SK-N-SH (cell line): ENCODE measurements around the gene ADGRE2. TPM values are rescaled to one million over a fixed set of nuclear protein-coding genes. Genes with fewer than 3 reads are reported as not detected.

ENCODE experiments used
- CTCF ChIA-PET: fragments of 300-600, 350-600 bp; formaldehyde crosslinking; extraction: SDS; loops from one replicate; lab custom pipeline; 2021; lab: Yijun Ruan, JAX
- POLR2A ChIA-PET: fragments of 350-600 bp; sonication (Branson Sonifier 250); formaldehyde crosslinking; extraction: SDS; loops from one replicate; lab custom pipeline; 2020; ENCODE audit warnings: antibody characterized with exemption, inconsistent platforms; lab: Yijun Ruan, JAX
- DNase-seq: peaks from one replicate; pipeline ENCODE4 v3.0.0; 2012
- H2AFZ ChIP-seq: fragments of 200-600 bp; sonication (generic); 2 replicates; pipeline ENCODE4 v1.8.1; 2016; ENCODE audit warnings: antibody characterized with exemption, mild to moderate bottlenecking, low read depth
- H3F3A ChIP-seq: fragments of 200-600 bp; sonication (generic); replicated peaks from 2 replicates; pipeline ENCODE3; 2016; ENCODE audit warnings: antibody characterized with exemption, mild to moderate bottlenecking; ENCODE audit not compliant: insufficient read depth
- H3K27ac ChIP-seq, 2 experiments: fragments of 200-500 bp in 1 of 2; fragments of 200-600 bp in 1 of 2; sonication (Bioruptor generic) in 1 of 2; sonication (generic), shearing (Covaris generic) in 1 of 2; 2 replicates each; pipeline versions ENCODE4 v1.5.1 to v1.6.1; 2014 to 2016; ENCODE audit warnings: low read depth in 2 of 2, inconsistent platforms in 1 of 2, low read length in 1 of 2, mild to moderate bottlenecking in 1 of 2, mixed read lengths in 1 of 2
- H3K27me3 ChIP-seq: fragments of 200-600 bp; sonication (generic), shearing (Covaris generic); 2 replicates; pipeline ENCODE4 v1.6.1; 2016; ENCODE audit warnings: mixed run types; ENCODE audit not compliant: insufficient read depth
- H3K36me3 ChIP-seq, 2 experiments: fragments of 200-500 bp in 1 of 2; fragments of 200-600 bp in 1 of 2; sonication (Bioruptor generic) in 1 of 2; sonication (generic) in 1 of 2; replicated peaks in 1 of 2; 2 replicates each; pipeline versions ENCODE3 to v1.5.1; 2014 to 2016; ENCODE audit warnings: low read length in 1 of 2, mild to moderate bottlenecking in 1 of 2; ENCODE audit not compliant: insufficient read depth in 2 of 2, control insufficient read depth in 1 of 2
- H3K4me1 ChIP-seq, 2 experiments: fragments of 200-500 bp in 1 of 2; fragments of 200-600 bp in 1 of 2; sonication (Bioruptor generic) in 1 of 2; sonication (generic), shearing (Covaris generic) in 1 of 2; 2 replicates each; pipeline versions ENCODE4 v1.5.1 to v1.6.1; 2014 to 2016; ENCODE audit warnings: low read depth in 1 of 2, low read length in 1 of 2, mixed run types in 1 of 2; ENCODE audit not compliant: insufficient read depth in 2 of 2, control insufficient read depth in 1 of 2
- H3K4me2 ChIP-seq: fragments of 200-600 bp; sonication (generic), shearing (Covaris generic); 2 replicates; pipeline ENCODE4 v1.6.1; 2017; ENCODE audit warnings: mixed run types
- H3K4me3 ChIP-seq, 2 experiments: fragments of 200-500 bp in 1 of 2; fragments of 200-600 bp in 1 of 2; sonication (Bioruptor generic) in 1 of 2; sonication (generic), shearing (Covaris generic) in 1 of 2; 2 replicates each; pipeline versions ENCODE4 v1.5.1 to v1.8.1; 2014 to 2016; ENCODE audit warnings: low read depth in 2 of 2, inconsistent platforms in 1 of 2, low read length in 1 of 2, mild to moderate bottlenecking in 1 of 2, mixed read lengths in 1 of 2, moderate library complexity in 1 of 2
- H3K79me2 ChIP-seq: fragments of 200-600 bp; sonication (generic); 2 replicates; pipeline ENCODE4 v1.8.1; 2017; ENCODE audit warnings: mild to moderate bottlenecking; ENCODE audit not compliant: insufficient read depth
- H3K9ac ChIP-seq: fragments of 200-600 bp; sonication (generic); 2 replicates; pipeline ENCODE4 v1.6.1; 2017; ENCODE audit warnings: mixed run types
- H3K9me2 ChIP-seq: fragments of 200-600 bp; sonication (generic); 2 replicates; pipeline ENCODE4 v1.6.1; 2017; ENCODE audit warnings: mixed run types
- H3K9me3 ChIP-seq: fragments of 200-600 bp; sonication (generic); 2 replicates; pipeline ENCODE4 v1.6.1; 2017; ENCODE audit warnings: mixed run types, mild to moderate bottlenecking, moderate library complexity
- H4K20me1 ChIP-seq: fragments of 200-600 bp; sonication (generic); 2 replicates; pipeline ENCODE4 v1.6.1; 2017; ENCODE audit warnings: mild to moderate bottlenecking, mixed run types; ENCODE audit not compliant: insufficient read depth
- FOXJ3 ChIP-seq: sonication (generic); formaldehyde crosslinking; IDR thresholded peaks from 2 replicates; pipeline ENCODE4 v1.5.1; 2020; ENCODE audit warnings: mild to moderate bottlenecking, missing genetic modification reagents
- FOXM1 ChIP-seq: IDR thresholded peaks from 2 replicates; pipeline ENCODE4 v1.4.0; 2012; ENCODE audit warnings: low read depth, mild to moderate bottlenecking
- GABPA ChIP-seq: IDR thresholded peaks from 2 replicates; pipeline ENCODE4 v1.4.0; 2012; ENCODE audit warnings: low read depth, mild to moderate bottlenecking
- MEF2A ChIP-seq: IDR thresholded peaks from 2 replicates; pipeline ENCODE4 v1.4.0; 2012; ENCODE audit warnings: low read depth, borderline replicate concordance
- MXI1 ChIP-seq: IDR thresholded peaks from 2 replicates; pipeline ENCODE4 v1.6.1; 2012; ENCODE audit warnings: mild to moderate bottlenecking, low read depth, low read length, improper control_type of control experiment
- NFIC ChIP-seq: IDR thresholded peaks from 2 replicates; pipeline ENCODE4 v1.4.0; 2012; ENCODE audit warnings: borderline replicate concordance
- NRF1 ChIP-seq: IDR thresholded peaks from 2 replicates; pipeline ENCODE4 v1.6.1; 2012; ENCODE audit warnings: low read depth, mild to moderate bottlenecking, low read length
- POLR2AphosphoS5 ChIP-seq: IDR thresholded peaks from 2 replicates; pipeline ENCODE4 v1.6.1; 2012; ENCODE audit warnings: low read depth, low read length
- RFX5 ChIP-seq: IDR thresholded peaks from 2 replicates; pipeline ENCODE4 v1.6.1; 2012; ENCODE audit warnings: mild to moderate bottlenecking, improper control_type of control experiment, low read length
- SIN3A ChIP-seq: IDR thresholded peaks from 2 replicates; pipeline ENCODE4 v1.6.1; 2012; ENCODE audit warnings: low read depth, mild to moderate bottlenecking, low read length, moderate library complexity, borderline replicate concordance
- TAF1 ChIP-seq: IDR thresholded peaks from 2 replicates; pipeline ENCODE4 v1.6.1; 2012; ENCODE audit warnings: low read depth, mild to moderate bottlenecking, low read length, moderate library complexity, borderline replicate concordance
- TCF12 ChIP-seq: IDR thresholded peaks from 2 replicates; pipeline ENCODE4 v1.4.0; 2012
- YY1 ChIP-seq: IDR thresholded peaks from 2 replicates; pipeline ENCODE4 v1.4.0; 2012; ENCODE audit warnings: low read depth, mild to moderate bottlenecking
- WGBS: methylation state at CpG from one replicate; pipeline ENCODE4 v1.1.6; 2017; ENCODE audit warnings: low lambda C conversion rate; 5-methylcytosine and 5-hydroxymethylcytosine counted together
- polyA plus RNA-seq, 3 experiments: library from polyadenylated mRNA; depleted of rRNA; stranded (reverse); fragments of >200 nt; gene quantifications; 2 replicates each; pipeline ENCODE4 v1.2.3, GENCODE V29; 2012
- TF ChIP-seq, protein P1 (sequence below): fragments of 150-350 bp; IDR thresholded peaks from 2 replicates; pipeline ENCODE4 v1.6.1; 2017; ENCODE audit warnings: antibody characterized with exemption, low read length, low read depth, borderline replicate concordance
- TF ChIP-seq, protein P2 (sequence below): IDR thresholded peaks from 2 replicates; pipeline ENCODE4; 2012

ADGRE2 gene
- polyA plus RNA-seq, 1 of the 3 experiments (the other 2 are of a cell fraction): 0.02 TPM

DNA sequence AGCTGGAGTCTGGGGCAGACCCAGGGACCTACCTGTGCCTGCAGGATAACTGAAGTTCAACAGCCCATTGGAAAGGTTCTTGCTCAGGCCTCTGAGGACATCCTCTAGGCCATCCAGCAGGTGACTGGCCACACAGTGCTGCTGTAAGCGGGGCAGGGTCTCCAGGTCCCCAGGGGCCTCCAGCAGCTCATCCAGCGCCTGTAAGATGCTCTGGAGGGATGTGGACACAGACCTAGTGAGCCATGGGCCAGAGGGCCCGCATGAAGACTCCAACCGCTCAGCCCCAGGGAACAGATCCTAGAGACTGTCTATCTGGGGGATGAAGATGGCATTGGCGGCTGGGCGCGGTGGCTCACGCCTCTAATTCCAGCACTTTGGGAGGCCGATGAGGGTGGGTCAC, 14.0 kb downstream of the ADGRE2 start:
- no peak overlapping the region for H3K27ac ChIP-seq
- H3K9ac ChIP-seq: no peak overlapping the region
- no peaks in the 10 kb centered on the region for H3K9me2 ChIP-seq
- no peak overlapping the region for H3K4me3 ChIP-seq
- H3K79me2 ChIP-seq: no peaks in the 10 kb centered on the region
- H3F3A ChIP-seq: no peaks in the 10 kb centered on the region
- WGBS: 12% methylated on average over 7 of the region's 9 CpGs
- POLR2A ChIA-PET: no interaction called here
- H3K36me3 ChIP-seq: no peaks in the 10 kb centered on the region
- peaks cover 40% of the 10 kb centered on the region; the same call in 1 of the 2 replicates for H3K27me3 ChIP-seq
- H4K20me1 ChIP-seq: no peaks in the 10 kb centered on the region
- H3K4me2 ChIP-seq: no peak overlapping the region
- no peaks in the 10 kb centered on the region for H3K9me3 ChIP-seq
- TF ChIP-seq POLR2AphosphoS5 (no peak), YY1 (no peak), GABPA (no peak), TCF12 (no peak), MEF2A (no peak), NRF1 (no peak), FOXJ3 (no peak), SIN3A (no peak), MXI1 (no peak), NFIC (no peak), RFX5 (no peak)
- TF ChIP-seq, protein P1, sequence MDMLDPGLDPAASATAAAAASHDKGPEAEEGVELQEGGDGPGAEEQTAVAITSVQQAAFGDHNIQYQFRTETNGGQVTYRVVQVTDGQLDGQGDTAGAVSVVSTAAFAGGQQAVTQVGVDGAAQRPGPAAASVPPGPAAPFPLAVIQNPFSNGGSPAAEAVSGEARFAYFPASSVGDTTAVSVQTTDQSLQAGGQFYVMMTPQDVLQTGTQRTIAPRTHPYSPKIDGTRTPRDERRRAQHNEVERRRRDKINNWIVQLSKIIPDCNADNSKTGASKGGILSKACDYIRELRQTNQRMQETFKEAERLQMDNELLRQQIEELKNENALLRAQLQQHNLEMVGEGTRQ: no peak
- TF ChIP-seq, protein P2, sequence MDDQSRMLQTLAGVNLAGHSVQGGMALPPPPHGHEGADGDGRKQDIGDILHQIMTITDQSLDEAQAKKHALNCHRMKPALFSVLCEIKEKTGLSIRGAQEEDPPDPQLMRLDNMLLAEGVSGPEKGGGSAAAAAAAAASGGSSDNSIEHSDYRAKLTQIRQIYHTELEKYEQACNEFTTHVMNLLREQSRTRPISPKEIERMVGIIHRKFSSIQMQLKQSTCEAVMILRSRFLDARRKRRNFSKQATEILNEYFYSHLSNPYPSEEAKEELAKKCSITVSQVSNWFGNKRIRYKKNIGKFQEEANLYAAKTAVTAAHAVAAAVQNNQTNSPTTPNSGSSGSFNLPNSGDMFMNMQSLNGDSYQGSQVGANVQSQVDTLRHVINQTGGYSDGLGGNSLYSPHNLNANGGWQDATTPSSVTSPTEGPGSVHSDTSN: no peak
- no peaks in the 10 kb centered on the region for H3K4me1 ChIP-seq
- CTCF ChIA-PET: no interaction called here
- DNase-seq: no peak
- no peak overlapping the region for H2AFZ ChIP-seq

DNA sequence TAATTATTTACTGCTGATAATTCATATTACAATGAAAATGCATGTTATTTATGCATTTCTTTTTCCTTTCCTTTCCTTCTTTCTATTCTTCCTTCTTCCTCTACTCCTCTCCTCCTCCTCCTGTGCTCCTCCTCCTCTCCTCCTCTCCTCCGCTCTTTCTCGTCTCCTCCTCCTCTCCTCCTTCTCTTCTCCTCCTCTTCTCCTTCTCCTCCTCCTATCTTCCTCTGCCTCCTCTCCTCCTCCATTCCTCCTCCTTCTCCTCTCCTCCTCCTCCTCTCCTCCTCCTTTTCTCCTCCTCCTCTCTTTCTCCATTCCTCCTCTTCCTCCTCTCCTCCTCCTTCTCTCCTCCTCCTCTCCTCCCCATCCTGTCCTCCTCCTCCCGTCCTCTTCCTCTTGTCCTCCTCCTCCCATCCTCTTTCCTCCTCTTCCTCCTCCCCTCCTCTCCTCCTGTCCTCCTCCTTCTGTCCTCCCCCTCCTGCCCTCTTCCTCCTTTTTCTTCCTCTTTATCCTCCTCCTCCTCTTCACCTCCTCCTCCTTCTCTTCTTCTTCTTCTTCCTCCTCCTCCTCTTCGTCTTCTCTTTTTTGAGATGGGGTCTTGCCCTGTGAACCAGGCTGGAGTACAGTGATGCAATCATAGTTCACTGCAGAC, 14.7 kb downstream of the ADGRE2 start:
- WGBS: 5% methylated on average over 4 of the region's 4 CpGs
- TF ChIP-seq TAF1: no peak
- TF ChIP-seq, protein P2: no peak
- no peak for TF ChIP-seq FOXM1
- TF ChIP-seq, all 33 proteins: peak for 0
- H3K9ac ChIP-seq: no peak overlapping the region

More for the DNA sequence above, 14.7 kb downstream of the ADGRE2 start:
- Histone ChIP-seq H3F3A (no peaks in the 10 kb centered on the region), H2AFZ (no peak overlapping the region), H3K27ac (no peak overlapping the region), H3K4me2 (no peak overlapping the region), H4K20me1 (no peaks in the 10 kb centered on the region), H3K4me1 (no peaks in the 10 kb centered on the region), H3K27me3 (peaks cover 45% of the 10 kb centered on the region; the same call in 1 of the 2 replicates), H3K79me2 (no peaks in the 10 kb centered on the region), H3K4me3 (no peak overlapping the region), H3K36me3 (no peaks in the 10 kb centered on the region), H3K9me3 (no peaks in the 10 kb centered on the region), H3K9me2 (no peaks in the 10 kb centered on the region)
- CTCF ChIA-PET: no interaction called here
- no peak for DNase-seq
- POLR2A ChIA-PET: no interaction called here
